Stimulated activated naive CD8-positive, alpha-beta T cell treated with anti-CD3 and anti-CD28 coated beads, Interleukin-15, Interleukin-2, amounts not matched to agents 100 ng/mL and 50 ng/mL, for 24 hours (primary cell): ENCODE results near the gene MEGF6.

Experiments
- H3K27ac Mint-ChIP-seq: one replicate; pipeline ENCODE4 v1.8.0; 2021; ENCODE audit warnings: mild to moderate bottlenecking, mixed read lengths
- H3K27me3 Mint-ChIP-seq: one replicate; pipeline ENCODE4 v1.8.0; 2021; ENCODE audit warnings: mixed read lengths
- H3K36me3 Mint-ChIP-seq: one replicate; pipeline ENCODE4 v1.8.0; 2021; ENCODE audit warnings: low read depth, mixed read lengths
- H3K4me1 Mint-ChIP-seq: one replicate; pipeline ENCODE4 v1.8.0; 2021; ENCODE audit warnings: low read depth, mixed read lengths
- H3K4me3 Mint-ChIP-seq: one replicate; pipeline ENCODE4 v1.8.0; 2021; ENCODE audit warnings: mild to moderate bottlenecking, mixed read lengths
- H3K9me3 Mint-ChIP-seq: one replicate; pipeline ENCODE4 v1.8.0; 2021; ENCODE audit warnings: mixed read lengths

Gene MEGF6

GRCh38 chr1:3483380-3483779 lies 127.9 kb downstream of the MEGF6 start:
- Mint-ChIP-seq H3K4me3 (no peak overlapping the region), H3K27ac (no peak overlapping the region), H3K27me3 (no peaks in the 10 kb centered on the region), H3K9me3 (peaks cover 6% of the 10 kb centered on the region), H3K4me1 (no peaks in the 10 kb centered on the region), H3K36me3 (no peaks in the 10 kb centered on the region)

GRCh38 chr1:3482378-3482849 lies 128.9 kb downstream of the MEGF6 start:
- H3K27ac Mint-ChIP-seq: no peak overlapping the region
- no peak overlapping the region for H3K4me3 Mint-ChIP-seq
- no peaks in the 10 kb centered on the region for H3K27me3 Mint-ChIP-seq
- no peaks in the 10 kb centered on the region for H3K4me1 Mint-ChIP-seq
- H3K36me3 Mint-ChIP-seq: no peaks in the 10 kb centered on the region
- H3K9me3 Mint-ChIP-seq: no peaks in the 10 kb centered on the region

- Mint-ChIP-seq H3K4me3 (no peak overlapping the region), H3K27ac (no peak overlapping the region)
Measured at GRCh38 chr1:3481836-3482375, 129.4 kb downstream of the MEGF6 start.

GRCh38 chr1:3481046-3481445 lies 130.3 kb downstream of the MEGF6 start:
- Mint-ChIP-seq H3K4me3 (no peak overlapping the region), H3K27ac (no peak overlapping the region), H3K9me3 (no peaks in the 10 kb centered on the region), H3K36me3 (no peaks in the 10 kb centered on the region), H3K4me1 (no peaks in the 10 kb centered on the region), H3K27me3 (no peaks in the 10 kb centered on the region)

More at GRCh38 chr1:3481836-3482375, 129.4 kb downstream of the MEGF6 start:
- Mint-ChIP-seq H3K4me1 (no peaks in the 10 kb centered on the region), H3K36me3 (no peaks in the 10 kb centered on the region), H3K27me3 (no peaks in the 10 kb centered on the region), H3K9me3 (no peaks in the 10 kb centered on the region)

- no peak overlapping the region for H3K27ac Mint-ChIP-seq
- no peaks in the 10 kb centered on the region for H3K4me1 Mint-ChIP-seq
- no peaks in the 10 kb centered on the region for H3K27me3 Mint-ChIP-seq
- H3K9me3 Mint-ChIP-seq: no peaks in the 10 kb centered on the region
- no peak overlapping the region for H3K4me3 Mint-ChIP-seq
- H3K36me3 Mint-ChIP-seq: no peaks in the 10 kb centered on the region
Measured at GRCh38 chr1:3480369-3480719, 131.0 kb downstream of the MEGF6 start.

- Mint-ChIP-seq H3K4me1 (no peaks in the 10 kb centered on the region), H3K9me3 (no peaks in the 10 kb centered on the region), H3K27me3 (no peaks in the 10 kb centered on the region), H3K36me3 (no peaks in the 10 kb centered on the region), H3K27ac (no peak overlapping the region), H3K4me3 (no peak overlapping the region)
Measured at GRCh38 chr1:3479511-3480368, 131.6 kb downstream of the MEGF6 start.

GRCh38 chr1:3478187-3478586 lies 133.1 kb downstream of the MEGF6 start:
- H3K36me3 Mint-ChIP-seq: no peaks in the 10 kb centered on the region
- no peak overlapping the region for H3K27ac Mint-ChIP-seq
- no peaks in the 10 kb centered on the region for H3K27me3 Mint-ChIP-seq
- no peak overlapping the region for H3K4me3 Mint-ChIP-seq
- no peaks in the 10 kb centered on the region for H3K9me3 Mint-ChIP-seq
- H3K4me1 Mint-ChIP-seq: no peaks in the 10 kb centered on the region

- no peaks in the 10 kb centered on the region for H3K27me3 Mint-ChIP-seq
- H3K36me3 Mint-ChIP-seq: no peaks in the 10 kb centered on the region
- H3K4me1 Mint-ChIP-seq: no peaks in the 10 kb centered on the region
- H3K27ac Mint-ChIP-seq: no peak overlapping the region
- no peak overlapping the region for H3K4me3 Mint-ChIP-seq
- H3K9me3 Mint-ChIP-seq: no peaks in the 10 kb centered on the region
Measured at GRCh38 chr1:3477241-3477995, 133.9 kb downstream of the MEGF6 start.

GRCh38 chr1:3476666-3477065 lies 134.6 kb downstream of the MEGF6 start:
- Mint-ChIP-seq H3K9me3 (no peaks in the 10 kb centered on the region), H3K4me3 (no peak overlapping the region), H3K27ac (no peak overlapping the region), H3K27me3 (no peaks in the 10 kb centered on the region), H3K36me3 (no peaks in the 10 kb centered on the region), H3K4me1 (no peaks in the 10 kb centered on the region)

- Mint-ChIP-seq H3K4me3 (no peak overlapping the region), H3K9me3 (no peaks in the 10 kb centered on the region), H3K4me1 (no peaks in the 10 kb centered on the region), H3K36me3 (no peaks in the 10 kb centered on the region), H3K27ac (no peak overlapping the region), H3K27me3 (no peaks in the 10 kb centered on the region)
Measured at GRCh38 chr1:3475839-3476573, 135.3 kb downstream of the MEGF6 start.

GRCh38 chr1:3474421-3474820 lies 136.9 kb downstream of the MEGF6 start:
- Mint-ChIP-seq H3K4me3 (no peak overlapping the region), H3K9me3 (no peaks in the 10 kb centered on the region), H3K27me3 (no peaks in the 10 kb centered on the region), H3K27ac (no peak overlapping the region), H3K36me3 (no peaks in the 10 kb centered on the region), H3K4me1 (no peaks in the 10 kb centered on the region)

- no peaks in the 10 kb centered on the region for H3K27me3 Mint-ChIP-seq
- no peaks in the 10 kb centered on the region for H3K9me3 Mint-ChIP-seq
- H3K27ac Mint-ChIP-seq: no peak overlapping the region
- no peak overlapping the region for H3K4me3 Mint-ChIP-seq
- no peaks in the 10 kb centered on the region for H3K4me1 Mint-ChIP-seq
- H3K36me3 Mint-ChIP-seq: no peaks in the 10 kb centered on the region
Measured at GRCh38 chr1:3474016-3474415, 137.3 kb downstream of the MEGF6 start.

- Mint-ChIP-seq H3K27ac (no peak overlapping the region), H3K36me3 (no peaks in the 10 kb centered on the region), H3K4me3 (no peak overlapping the region), H3K9me3 (no peaks in the 10 kb centered on the region), H3K4me1 (no peaks in the 10 kb centered on the region), H3K27me3 (no peaks in the 10 kb centered on the region)
Measured at GRCh38 chr1:3473381-3473844, 137.9 kb downstream of the MEGF6 start.

- H3K27me3 Mint-ChIP-seq: no peaks in the 10 kb centered on the region
- H3K4me1 Mint-ChIP-seq: no peaks in the 10 kb centered on the region
- no peaks in the 10 kb centered on the region for H3K9me3 Mint-ChIP-seq
- H3K36me3 Mint-ChIP-seq: no peaks in the 10 kb centered on the region
- H3K27ac Mint-ChIP-seq: no peak overlapping the region
- no peak overlapping the region for H3K4me3 Mint-ChIP-seq
Measured at GRCh38 chr1:3472906-3473305, 138.4 kb downstream of the MEGF6 start.
